ENCODE data around the gene SNAPC5. TPM values are rescaled to one million over a fixed set of nuclear protein-coding genes. Genes with fewer than 3 reads are reported as not detected.
A peak's percentile ranks its signal among the peaks of the same experiment; 100 is the strongest.

The SNAPC5 gene
- total and polyA plus RNA-seq, 10 of the 15 experiments (the other 5 are each of a cell fraction or from before 2014, with no cell fraction given) = 14.4 to 53.5 (median 36.9) TPM

- TF ChIP-seq RUNX3 (IDR thresholded peaks at IDR 0.05; ENCODE audit: low read length) (peak; percentile 67), ZBED1 (IDR thresholded peaks at IDR 0.05; ENCODE audit: borderline replicate concordance) (no peak), DPF2 (IDR thresholded peaks at IDR 0.05) (0 out of 2 replicates have a peak, but pooled peaks have one; percentile 35), CREB1 (IDR thresholded peaks at IDR 0.05; ENCODE audit: low read depth) (0 out of 2 replicates have a peak, but pooled peaks have one; percentile 11), SMAD5 (IDR thresholded peaks at IDR 0.05; ENCODE audit: low read depth) (no peak), PAX5 (IDR thresholded peaks at IDR 0.05; ENCODE audit: borderline replicate concordance, low read depth, low read length) (no peak), STAT3 (IDR thresholded peaks at IDR 0.05; ENCODE audit: low read depth, low read length) (no peak), REST (IDR thresholded peaks at IDR 0.05; ENCODE audit: low read depth, low read length) (no peak), ESRRA (IDR thresholded peaks at IDR 0.05; ENCODE audit: low read length) (no peak), SREBF2 (IDR thresholded peaks at IDR 0.05; ENCODE audit: low read length) (no peak), CHD4 (IDR thresholded peaks at IDR 0.05) (no peak), IKZF1 (conservative IDR thresholded peaks at IDR 0.05) (peak; percentile 29; the same call in 1 of the 2 replicates), CBFB (IDR thresholded peaks at IDR 0.05; ENCODE audit: low read depth) (no peak), POLR2AphosphoS2 (IDR thresholded peaks at IDR 0.05; ENCODE audit: low read depth, low read length) (no peak), TCF12 (IDR thresholded peaks at IDR 0.05; ENCODE audit: low read depth, low read length) (peak; percentile 92), RB1 (IDR thresholded peaks at IDR 0.05; ENCODE audit: borderline replicate concordance) (no peak), SMAD1 (IDR thresholded peaks at IDR 0.05; ENCODE audit: low read depth, partially characterized antibody) (no peak), HDGF (IDR thresholded peaks at IDR 0.05) (0 out of 2 replicates have a peak, but pooled peaks have one; percentile 33)
- TF ChIP-seq, protein P1, sequence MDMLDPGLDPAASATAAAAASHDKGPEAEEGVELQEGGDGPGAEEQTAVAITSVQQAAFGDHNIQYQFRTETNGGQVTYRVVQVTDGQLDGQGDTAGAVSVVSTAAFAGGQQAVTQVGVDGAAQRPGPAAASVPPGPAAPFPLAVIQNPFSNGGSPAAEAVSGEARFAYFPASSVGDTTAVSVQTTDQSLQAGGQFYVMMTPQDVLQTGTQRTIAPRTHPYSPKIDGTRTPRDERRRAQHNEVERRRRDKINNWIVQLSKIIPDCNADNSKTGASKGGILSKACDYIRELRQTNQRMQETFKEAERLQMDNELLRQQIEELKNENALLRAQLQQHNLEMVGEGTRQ (IDR thresholded peaks at IDR 0.05; ENCODE audit: borderline replicate concordance, low read depth, low read length) = no peak; the same call in 1 of the 2 replicates
- TF ChIP-seq, protein P2, sequence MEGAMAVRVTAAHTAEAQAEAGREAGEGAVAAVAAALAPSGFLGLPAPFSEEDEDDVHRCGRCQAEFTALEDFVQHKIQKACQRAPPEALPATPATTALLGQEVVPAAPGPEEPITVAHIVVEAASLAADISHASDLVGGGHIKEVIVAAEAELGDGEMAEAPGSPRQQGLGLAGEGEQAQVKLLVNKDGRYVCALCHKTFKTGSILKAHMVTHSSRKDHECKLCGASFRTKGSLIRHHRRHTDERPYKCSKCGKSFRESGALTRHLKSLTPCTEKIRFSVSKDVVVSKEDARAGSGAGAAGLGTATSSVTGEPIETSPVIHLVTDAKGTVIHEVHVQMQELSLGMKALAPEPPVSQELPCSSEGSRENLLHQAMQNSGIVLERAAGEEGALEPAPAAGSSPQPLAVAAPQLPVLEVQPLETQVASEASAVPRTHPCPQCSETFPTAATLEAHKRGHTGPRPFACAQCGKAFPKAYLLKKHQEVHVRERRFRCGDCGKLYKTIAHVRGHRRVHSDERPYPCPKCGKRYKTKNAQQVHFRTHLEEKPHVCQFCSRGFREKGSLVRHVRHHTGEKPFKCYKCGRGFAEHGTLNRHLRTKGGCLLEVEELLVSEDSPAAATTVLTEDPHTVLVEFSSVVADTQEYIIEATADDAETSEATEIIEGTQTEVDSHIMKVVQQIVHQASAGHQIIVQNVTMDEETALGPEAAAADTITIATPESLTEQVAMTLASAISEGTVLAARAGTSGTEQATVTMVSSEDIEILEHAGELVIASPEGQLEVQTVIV (IDR thresholded peaks at IDR 0.05; ENCODE audit: borderline replicate concordance, partially characterized antibody) = no peak
- TF ChIP-seq, protein P3, sequence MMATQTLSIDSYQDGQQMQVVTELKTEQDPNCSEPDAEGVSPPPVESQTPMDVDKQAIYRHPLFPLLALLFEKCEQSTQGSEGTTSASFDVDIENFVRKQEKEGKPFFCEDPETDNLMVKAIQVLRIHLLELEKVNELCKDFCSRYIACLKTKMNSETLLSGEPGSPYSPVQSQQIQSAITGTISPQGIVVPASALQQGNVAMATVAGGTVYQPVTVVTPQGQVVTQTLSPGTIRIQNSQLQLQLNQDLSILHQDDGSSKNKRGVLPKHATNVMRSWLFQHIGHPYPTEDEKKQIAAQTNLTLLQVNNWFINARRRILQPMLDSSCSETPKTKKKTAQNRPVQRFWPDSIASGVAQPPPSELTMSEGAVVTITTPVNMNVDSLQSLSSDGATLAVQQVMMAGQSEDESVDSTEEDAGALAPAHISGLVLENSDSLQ (IDR thresholded peaks at IDR 0.05) = peak; percentile 63; the same call in 1 of the 2 replicates
- TF ChIP-seq, protein P4, sequence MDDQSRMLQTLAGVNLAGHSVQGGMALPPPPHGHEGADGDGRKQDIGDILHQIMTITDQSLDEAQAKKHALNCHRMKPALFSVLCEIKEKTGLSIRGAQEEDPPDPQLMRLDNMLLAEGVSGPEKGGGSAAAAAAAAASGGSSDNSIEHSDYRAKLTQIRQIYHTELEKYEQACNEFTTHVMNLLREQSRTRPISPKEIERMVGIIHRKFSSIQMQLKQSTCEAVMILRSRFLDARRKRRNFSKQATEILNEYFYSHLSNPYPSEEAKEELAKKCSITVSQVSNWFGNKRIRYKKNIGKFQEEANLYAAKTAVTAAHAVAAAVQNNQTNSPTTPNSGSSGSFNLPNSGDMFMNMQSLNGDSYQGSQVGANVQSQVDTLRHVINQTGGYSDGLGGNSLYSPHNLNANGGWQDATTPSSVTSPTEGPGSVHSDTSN (IDR thresholded peaks at IDR 0.05; ENCODE audit: insufficient replicate concordance, low read depth, low read length) = no peak
Measured at GRCh38 chr15:66472176-66472999, 25.2 kb downstream of the SNAPC5 start (continued).

Data from GM12878 (cell line).